HepG2 (cell line): Measurements from ENCODE around the gene FBF1. TPM values are rescaled to one million over a fixed set of nuclear protein-coding genes. Genes with fewer than 3 reads are reported as not detected.
A peak's percentile ranks its signal among the peaks of the same experiment; 100 is the strongest.

Experiments used
- CENPX ChIP-seq: sonication (generic); formaldehyde crosslinking; IDR thresholded peaks from 2 replicates; pipeline ENCODE4 v1.9.0; 2021; ENCODE audit warnings: mild to moderate bottlenecking, missing genetic modification reagents, moderate library complexity
- DMTF1 ChIP-seq: sonication (generic); formaldehyde crosslinking; IDR thresholded peaks from 2 replicates; pipeline ENCODE4 v1.4.0; 2020; ENCODE audit warnings: mild to moderate bottlenecking, missing genetic modification reagents
- EHMT2 ChIP-seq: fragments of 200-600 bp; sonication (generic); IDR thresholded peaks from 2 replicates; pipeline ENCODE4 v1.7.0; 2017; ENCODE audit warnings: antibody characterized with exemption, low read depth, low read length, borderline replicate concordance
- FLYWCH1 ChIP-seq: sonication (generic); formaldehyde crosslinking; IDR thresholded peaks from 2 replicates; pipeline ENCODE4 v1.8.1; 2023; ENCODE audit warnings: mild to moderate bottlenecking, missing genetic modification reagents
- HDAC2 ChIP-seq: sonication (generic); formaldehyde crosslinking; IDR thresholded peaks from 2 replicates; pipeline ENCODE4 v1.4.0; 2020; ENCODE audit warnings: missing genetic modification reagents
- HOXA7 ChIP-seq: sonication (generic); formaldehyde crosslinking; IDR thresholded peaks from 2 replicates; pipeline ENCODE4 v1.8.1; 2022; ENCODE audit warnings: mild to moderate bottlenecking, missing genetic modification reagents, moderate library complexity
- MAFF ChIP-seq: IDR thresholded peaks from 2 replicates; pipeline ENCODE4 v1.6.1; 2011; ENCODE audit warnings: low read depth, low read length, improper control_type of control experiment
- MBD4 ChIP-seq: IDR thresholded peaks from 2 replicates; pipeline ENCODE4 v1.6.1; 2012; ENCODE audit warnings: low read length, inconsistent platforms, borderline replicate concordance
- MNT ChIP-seq: fragments of 450-650 bp; IDR thresholded peaks from 2 replicates; pipeline ENCODE4 v1.6.1; 2016
- NCOA5 ChIP-seq: sonication (generic); formaldehyde crosslinking; IDR thresholded peaks from 2 replicates; pipeline ENCODE4 v1.4.0; 2020; ENCODE audit warnings: missing genetic modification reagents
- NFIB ChIP-seq: sonication (generic); formaldehyde crosslinking; IDR thresholded peaks from 2 replicates; pipeline ENCODE4 v1.9.0; 2021; ENCODE audit warnings: missing genetic modification reagents, mild to moderate bottlenecking, borderline replicate concordance
- NR2F6 ChIP-seq, 2 experiments: IDR thresholded peaks; 2 replicates each; pipeline ENCODE4 v1.6.1; 2016; ENCODE audit warnings: antibody characterized with exemption in 1 of 2, mild to moderate bottlenecking in 1 of 2
- ZFP82 ChIP-seq: sonication (generic); formaldehyde crosslinking; IDR thresholded peaks from 2 replicates; pipeline ENCODE4 v1.5.1; 2020; ENCODE audit warnings: mild to moderate bottlenecking, missing genetic modification reagents, borderline replicate concordance
- ZFP90 ChIP-seq: sonication (generic); formaldehyde crosslinking; IDR thresholded peaks from 2 replicates; pipeline ENCODE4 v1.8.0; 2022; ENCODE audit warnings: missing genetic modification reagents, mild to moderate bottlenecking, inconsistent platforms, borderline replicate concordance
- ZNF343 ChIP-seq: sonication (generic); formaldehyde crosslinking; IDR thresholded peaks from 2 replicates; pipeline ENCODE4 v1.4.0; 2020; ENCODE audit warnings: mild to moderate bottlenecking, missing genetic modification reagents
- ZNF382 ChIP-seq: sonication (generic); formaldehyde crosslinking; IDR thresholded peaks from 2 replicates; pipeline ENCODE4 v1.5.0; 2020; ENCODE audit warnings: missing genetic modification reagents, mild to moderate bottlenecking, borderline replicate concordance
- ZNF451 ChIP-seq: sonication (generic); formaldehyde crosslinking; IDR thresholded peaks from 2 replicates; pipeline ENCODE4 v1.5.0; 2020; ENCODE audit warnings: mild to moderate bottlenecking, missing genetic modification reagents
- ZNF550 ChIP-seq: sonication (generic); formaldehyde crosslinking; IDR thresholded peaks from 2 replicates; pipeline ENCODE4 v1.4.0; 2020; ENCODE audit warnings: mild to moderate bottlenecking, missing genetic modification reagents, borderline replicate concordance
- ZNF557 ChIP-seq: sonication (generic); formaldehyde crosslinking; IDR thresholded peaks from 2 replicates; pipeline ENCODE4 v1.4.0; 2020; ENCODE audit warnings: missing genetic modification reagents
- ZNF619 ChIP-seq: sonication (generic); formaldehyde crosslinking; IDR thresholded peaks from 2 replicates; pipeline ENCODE4 v1.4.0; 2020; ENCODE audit warnings: mild to moderate bottlenecking, missing genetic modification reagents
- ZNF747 ChIP-seq: sonication (generic); formaldehyde crosslinking; IDR thresholded peaks from 2 replicates; pipeline ENCODE4 v1.8.1; 2023; ENCODE audit warnings: missing genetic modification reagents, mild to moderate bottlenecking, borderline replicate concordance
- ZSCAN5A ChIP-seq: sonication (generic); formaldehyde crosslinking; IDR thresholded peaks from 2 replicates; pipeline ENCODE4 v1.8.0; 2022; ENCODE audit warnings: mild to moderate bottlenecking, missing genetic modification reagents, borderline replicate concordance
- polyA plus RNA-seq, 8 experiments: library from polyadenylated mRNA; depleted of rRNA in 3 of 8; stranded (reverse) in 7 of 8; unstranded in 1 of 8; fragments of >200 nt; fragmentation: Illumina TruSeq in 4 of 8; extraction: Trizol in 4 of 8; gene quantifications; 2 replicates each; pipeline versions ENCODE4 v1.2.1 to v1.2.3, GENCODE V29; 2011 to 2016; ENCODE audit warnings: low read depth in 4 of 8, missing spikeins in 1 of 8, mixed read lengths in 1 of 8; ENCODE audit not compliant: insufficient read depth in 1 of 8
- total RNA-seq, 5 experiments: library from RNA; depleted of rRNA; stranded (reverse); fragments of >200 nt; fragmentation: Illumina TruSeq; extraction: Trizol; gene quantifications; 2 replicates each; pipeline ENCODE4 v1.2.3, GENCODE V29; 2016; ENCODE audit warnings: low read depth in 1 of 5

Gene FBF1
- total and polyA plus RNA-seq, 2 of the 13 experiments (the other 11 are each of a cell fraction or from before 2014, with no cell fraction given) = 2.4 to 8.1 TPM

GRCh38 chr17:75891605-75892555 lies 49.0 kb downstream of the FBF1 start (continued):
- no peak for TF ChIP-seq DMTF1 (CRISPR knock-in tag)
- TF ChIP-seq ZNF747 (CRISPR knock-in tag) = peak; percentile 14; the same call in 1 of the 2 replicates
- TF ChIP-seq NR2F6 (IDR thresholded peaks at IDR 0.05) = peak; percentile 93
- peak; percentile 93 for TF ChIP-seq NR2F6 (CRISPR knock-in tag; IDR thresholded peaks at IDR 0.05)
- TF ChIP-seq ZFP90 (CRISPR knock-in tag) = 0 out of 2 replicates have a peak, but pooled peaks have one; percentile 28
- TF ChIP-seq NFIB (CRISPR knock-in tag) = peak; percentile 80
- TF ChIP-seq ZSCAN5A (CRISPR knock-in tag) = no peak
- TF ChIP-seq ZNF382 (CRISPR knock-in tag) = no peak
- TF ChIP-seq EHMT2 = no peak
- no peak for TF ChIP-seq ZNF550 (CRISPR knock-in tag)
- peak; percentile 64; the same call in 1 of the 2 replicates for TF ChIP-seq ZNF557 (CRISPR knock-in tag)
- TF ChIP-seq MAFF = no peak
- TF ChIP-seq MNT = peak; percentile 65
- TF ChIP-seq ZNF343 (CRISPR knock-in tag) = peak; percentile 79; the same call in 1 of the 2 replicates
- TF ChIP-seq HOXA7 (CRISPR knock-in tag) = peak; percentile 59; the same call in 1 of the 2 replicates
- TF ChIP-seq NCOA5 = 0 out of 2 replicates have a peak, but pooled peaks have one; percentile 47
- no peak for TF ChIP-seq CENPX (CRISPR knock-in tag)
- no peak for TF ChIP-seq MBD4
- peak; percentile 81; the same call in 1 of the 2 replicates for TF ChIP-seq ZNF451 (CRISPR knock-in tag)
- TF ChIP-seq ZFP82 (CRISPR knock-in tag) = no peak
- TF ChIP-seq ZNF619 = no peak
- TF ChIP-seq HDAC2 (CRISPR knock-in tag) = peak; percentile 85
- TF ChIP-seq FLYWCH1 = 0 out of 2 replicates have a peak, but pooled peaks have one; percentile 63
